GM23248 (cell line): ENCODE data around the gene KIAA1210. TPM values are rescaled to one million over a fixed set of nuclear protein-coding genes. Genes with fewer than 3 reads are reported as not detected.

Experiments used
- DNase-seq: peaks from one replicate; pipeline ENCODE4 v3.0.0-alpha.2; 2015
- H2AFZ ChIP-seq: fragments of 200-600 bp; sonication (generic); 2 replicates; pipeline ENCODE4 v1.6.1; 2016; ENCODE audit warnings: antibody characterized with exemption
- H3F3A ChIP-seq: fragments of 200-600 bp; sonication (generic); 2 replicates; pipeline ENCODE4 v1.6.1; 2016; ENCODE audit warnings: mild to moderate bottlenecking, antibody characterized with exemption, mixed run types; ENCODE audit not compliant: insufficient read depth
- H3K27ac ChIP-seq: fragments of 200-600 bp; sonication (generic); 2 replicates; pipeline ENCODE4 v1.5.1; 2016; ENCODE audit warnings: mild to moderate bottlenecking
- H3K27me3 ChIP-seq: fragments of 200-600 bp; sonication (generic); replicated peaks from 2 replicates; pipeline ENCODE4 v1.6.1; 2016; ENCODE audit warnings: mild to moderate bottlenecking; ENCODE audit not compliant: insufficient read depth
- H3K36me3 ChIP-seq: fragments of 200-600 bp; sonication (generic); 2 replicates; pipeline ENCODE4 v1.6.1; 2016; ENCODE audit warnings: low read depth, mild to moderate bottlenecking
- H3K4me1 ChIP-seq: fragments of 200-600 bp; sonication (generic); 2 replicates; pipeline ENCODE4 v1.6.1; 2016; ENCODE audit warnings: mild to moderate bottlenecking; ENCODE audit not compliant: insufficient read depth
- H3K4me2 ChIP-seq: fragments of 200-600 bp; sonication (generic); one replicate; pipeline ENCODE4 v1.6.1; 2016; ENCODE audit warnings: mild to moderate bottlenecking; ENCODE audit not compliant: unreplicated experiment
- H3K4me3 ChIP-seq: fragments of 200-600 bp; sonication (generic); 2 replicates; pipeline ENCODE4 v1.5.1; 2016; ENCODE audit warnings: mild to moderate bottlenecking
- H3K79me2 ChIP-seq: fragments of 200-600 bp; sonication (generic); 2 replicates; pipeline ENCODE4 v1.6.1; 2016; ENCODE audit warnings: mild to moderate bottlenecking; ENCODE audit not compliant: insufficient read depth
- H3K9ac ChIP-seq: fragments of 200-600 bp; sonication (generic); 2 replicates; pipeline ENCODE4 v1.6.1; 2016; ENCODE audit warnings: mild to moderate bottlenecking
- H3K9me2 ChIP-seq: fragments of 200-600 bp; sonication (generic); 2 replicates; pipeline ENCODE4 v1.6.1; 2016; ENCODE audit warnings: mixed run types, mild to moderate bottlenecking, moderate library complexity; ENCODE audit not compliant: insufficient read depth
- H3K9me3 ChIP-seq: fragments of 200-600 bp; sonication (generic); one replicate; pipeline ENCODE4 v1.6.1; 2017; ENCODE audit warnings: low read depth
- H4K20me1 ChIP-seq: fragments of 200-600 bp; sonication (generic); 2 replicates; pipeline ENCODE4 v1.6.0; 2016; ENCODE audit not compliant: insufficient read depth
- EZH2 ChIP-seq: fragments of 200-600 bp; sonication (generic); IDR thresholded peaks from 2 replicates; pipeline ENCODE4 v1.6.1; 2018; ENCODE audit warnings: antibody characterized with exemption, mild to moderate bottlenecking; ENCODE audit not compliant: insufficient read depth, poor library complexity, severe bottlenecking
- EZH2phosphoT487 ChIP-seq: fragments of 200-600 bp; sonication (generic); IDR thresholded peaks from 2 replicates; pipeline ENCODE4 v1.6.1; 2018; ENCODE audit warnings: antibody characterized with exemption, moderate library complexity, mild to moderate bottlenecking, low read depth; ENCODE audit not compliant: insufficient read depth
- WGBS, 2 experiments: methylation state at CpG; one replicate each; pipeline ENCODE4 v1.1.6; 2015 to 2017; ENCODE audit warnings: low lambda C conversion rate in 2 of 2, low coverage in 1 of 2; ENCODE audit errors: missing lambda C conversion rate in 2 of 2; 5-methylcytosine and 5-hydroxymethylcytosine counted together
- in situ Hi-C: fragments of 300-500 bp; cut with MboI; formaldehyde crosslinking; loops from 2 replicates; pipeline ENCODE4 v1.15.0; 2020
- polyA plus RNA-seq: library from polyadenylated mRNA; unstranded; fragments of >200 nt; fragmentation: Nextera tagmentation; extraction: Ambion mirVana; gene quantifications from 2 replicates; pipeline ENCODE4 v1.2.1, GENCODE V29; 2016
- total RNA-seq: library from RNA; depleted of rRNA; stranded (reverse); fragments of >200 nt; shearing (Covaris generic); gene quantifications from 2 replicates; pipeline ENCODE4 v1.2.3, GENCODE V29; 2014

KIAA1210 gene
- total and polyA plus RNA-seq, 2 experiments from 2014 or later = not detected

DNA sequence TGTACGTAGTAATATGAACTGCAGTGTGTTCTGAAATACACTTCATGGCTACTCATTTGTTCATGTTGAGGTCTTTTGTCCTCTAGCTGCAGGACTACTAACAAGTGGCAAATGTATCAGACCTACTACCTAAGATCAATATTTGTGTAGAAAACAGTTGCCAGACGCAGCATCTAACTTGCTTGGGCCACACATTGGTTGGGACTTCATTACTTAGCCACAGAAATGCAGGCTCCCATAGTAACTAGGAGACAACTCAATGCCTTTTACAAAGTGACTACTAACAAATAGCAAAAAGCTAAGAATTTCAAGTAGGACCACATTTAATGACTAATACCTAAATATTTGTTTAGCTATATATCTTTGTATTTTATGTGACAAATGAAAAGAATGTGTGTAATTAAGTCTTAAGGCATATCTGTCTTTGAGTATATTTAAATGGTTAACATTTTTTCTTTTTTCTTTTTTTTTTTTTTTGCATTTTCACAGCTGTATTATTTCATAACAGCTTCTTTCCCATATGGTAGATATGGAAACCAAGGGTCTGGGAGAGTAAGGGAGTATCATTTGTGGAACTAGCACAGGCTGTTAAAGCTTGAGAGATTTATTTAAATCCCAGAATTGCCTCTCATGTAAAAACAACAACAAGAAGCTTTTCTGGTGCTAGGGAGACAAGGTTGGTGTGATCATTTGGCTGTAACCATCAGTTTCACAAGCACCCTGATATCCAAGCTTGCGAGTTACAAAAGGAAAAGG lies 52.2 kb downstream of the KIAA1210 start:
- Histone ChIP-seq H3K4me2 (no peak overlapping the region), H3K9ac (no peak overlapping the region), H3K79me2 (no peaks in the 10 kb centered on the region), H4K20me1 (no peaks in the 10 kb centered on the region), H3K9me2 (no peaks in the 10 kb centered on the region), H3K27ac (no peak overlapping the region), H3F3A (no peaks in the 10 kb centered on the region), H3K4me1 (no peaks in the 10 kb centered on the region), H3K36me3 (no peaks in the 10 kb centered on the region), H3K9me3 (no peaks in the 10 kb centered on the region), H3K4me3 (no peak overlapping the region), H3K27me3 (0 out of 2 replicates have a peak, but pooled peaks cover 3% of the 10 kb centered on the region), H2AFZ (no peak overlapping the region)
- in situ Hi-C loops = no loop called here
- no peak for DNase-seq
- WGBS, 2 experiments = 64 to 65% methylated on average over 3 of the region's 3 CpGs
- TF ChIP-seq EZH2 (no peak), EZH2phosphoT487 (no peak)

DNA sequence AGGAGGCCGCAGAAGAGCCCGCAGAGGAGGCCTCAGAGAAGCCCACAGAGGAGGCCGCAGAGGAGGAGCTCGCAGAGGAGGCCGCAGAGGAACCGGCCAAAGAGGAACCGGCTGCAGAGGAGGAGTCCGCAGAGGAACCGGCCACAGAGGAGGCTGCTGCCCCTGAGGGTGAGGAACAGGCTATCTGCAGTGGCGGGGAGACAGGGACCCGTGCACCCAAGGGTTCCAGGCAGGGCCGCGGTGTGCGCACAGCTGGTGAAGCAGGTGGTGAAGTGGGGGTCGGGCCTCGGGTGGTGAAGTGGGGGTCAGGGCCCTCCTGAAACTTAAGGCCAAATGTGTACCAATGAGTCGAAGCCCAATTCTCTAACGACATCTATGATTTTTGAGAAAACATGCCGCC lies 53.7 kb downstream of the KIAA1210 start:
- WGBS, 2 experiments = 90 to 100% methylated on average over 4 to 19 of the region's 19 CpGs
- Histone ChIP-seq H3K27ac (no peak overlapping the region), H3K4me3 (no peak overlapping the region), H3K9me3 (no peaks in the 10 kb centered on the region), H3K27me3 (0 out of 2 replicates have a peak, but pooled peaks cover 3% of the 10 kb centered on the region), H4K20me1 (no peaks in the 10 kb centered on the region), H3K36me3 (no peaks in the 10 kb centered on the region), H3F3A (no peaks in the 10 kb centered on the region), H3K4me2 (no peak overlapping the region), H3K9me2 (no peaks in the 10 kb centered on the region), H3K79me2 (no peaks in the 10 kb centered on the region), H2AFZ (no peak overlapping the region), H3K9ac (no peak overlapping the region), H3K4me1 (no peaks in the 10 kb centered on the region)
- TF ChIP-seq EZH2 (no peak), EZH2phosphoT487 (no peak)
- in situ Hi-C loops = no loop called here
- DNase-seq = no peak

DNA sequence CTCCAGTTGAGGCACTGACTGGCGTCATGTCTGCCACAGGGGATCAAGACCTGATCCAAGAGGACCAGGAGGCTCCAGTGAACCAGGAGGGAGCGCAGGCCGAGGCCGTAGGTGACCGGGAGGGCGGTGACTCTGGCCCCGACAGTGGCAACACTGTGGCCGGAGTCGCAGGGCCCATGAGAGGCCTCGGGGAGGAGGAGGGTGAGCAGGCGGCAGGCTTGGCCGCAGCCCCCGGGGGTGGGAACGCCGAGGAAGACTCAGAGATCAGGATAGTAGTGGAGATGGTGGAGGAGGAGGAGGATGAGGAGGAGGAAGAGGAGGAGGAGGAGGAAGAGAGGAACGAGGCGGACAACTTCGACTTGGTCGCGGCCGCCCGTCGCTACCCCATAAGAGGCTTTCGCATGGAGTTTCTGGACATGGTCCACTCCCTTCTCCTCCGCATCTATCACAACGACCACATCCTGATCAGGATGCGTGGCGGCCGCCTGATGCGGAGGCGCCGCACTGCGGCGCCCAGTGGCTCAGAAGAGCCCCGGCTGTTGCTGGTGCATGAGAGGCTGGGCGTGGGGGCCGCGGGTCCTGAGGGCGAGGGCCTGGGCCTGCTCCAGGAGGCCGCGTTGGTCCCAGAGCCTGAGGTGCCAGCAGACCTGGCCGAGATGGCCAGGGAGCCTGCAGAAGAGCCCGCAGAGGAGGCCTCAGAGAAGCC lies 54.3 kb downstream of the KIAA1210 start:
- Histone ChIP-seq H3K79me2 (no peaks in the 10 kb centered on the region), H3K9me3 (no peaks in the 10 kb centered on the region), H2AFZ (no peak overlapping the region), H3F3A (no peaks in the 10 kb centered on the region), H3K9ac (no peak overlapping the region), H3K4me2 (no peak overlapping the region), H4K20me1 (no peaks in the 10 kb centered on the region), H3K27me3 (0 out of 2 replicates have a peak, but pooled peaks cover 3% of the 10 kb centered on the region), H3K4me1 (no peaks in the 10 kb centered on the region), H3K36me3 (no peaks in the 10 kb centered on the region), H3K27ac (no peak overlapping the region), H3K4me3 (no peak overlapping the region), H3K9me2 (no peaks in the 10 kb centered on the region)
- TF ChIP-seq EZH2phosphoT487 (no peak), EZH2 (no peak)
- WGBS, 2 experiments = 92 to 93% methylated on average over 16 to 43 of the region's 43 CpGs
- in situ Hi-C loops = no loop called here
- DNase-seq = no peak

DNA sequence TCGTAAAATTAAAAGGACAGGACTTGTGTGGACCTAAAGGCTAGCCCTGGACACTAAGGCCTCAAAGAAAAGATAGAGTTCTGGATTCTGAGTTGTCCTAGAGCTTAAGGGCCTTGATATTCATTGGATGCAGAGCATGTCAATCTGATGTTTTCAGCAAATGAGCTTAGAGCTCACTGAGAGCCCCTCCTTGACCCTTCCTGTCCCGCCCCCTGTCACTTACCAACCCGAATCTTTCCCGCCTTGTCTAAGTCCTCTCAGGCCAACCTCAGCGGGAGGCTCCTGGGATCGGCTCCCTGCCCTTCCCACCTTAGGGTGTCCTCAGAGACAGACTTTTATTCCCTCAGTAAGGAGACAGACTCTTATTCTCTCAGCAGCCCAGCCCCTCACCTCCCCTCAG lies 54.9 kb downstream of the KIAA1210 start, which contains the start of gene CT47C1:
CT47C1 (plus strand) TSS at position 250 of the 400 bp plus-strand sequence. CDS start 233 bp downstream, outside the sequence.
- no peaks in the 10 kb centered on the region for H4K20me1 ChIP-seq
- no peaks in the 10 kb centered on the region for H3K79me2 ChIP-seq
- in situ Hi-C loops = no loop called here
- no peaks in the 10 kb centered on the region for H3K9me2 ChIP-seq
- WGBS, 2 experiments = 78 to 81% methylated on average over 1 to 6 of the region's 6 CpGs
- H3K9me3 ChIP-seq = no peaks in the 10 kb centered on the region
- H3K36me3 ChIP-seq = no peaks in the 10 kb centered on the region
- H3K4me2 ChIP-seq = no peak within 1 kb of the TSS
- no peaks in the 10 kb centered on the region for H3F3A ChIP-seq
- TF ChIP-seq EZH2phosphoT487 (no peak), EZH2 (no peak)
- H3K9ac ChIP-seq = no peak within 1 kb of the TSS
- H3K4me3 ChIP-seq = no peak within 1 kb of the TSS
- no peak for DNase-seq
- H3K27me3 ChIP-seq = 0 out of 2 replicates have a peak, but pooled peaks cover 3% of the 10 kb centered on the region
- H3K27ac ChIP-seq = no peak within 1 kb of the TSS
- no peak within 1 kb of the TSS for H2AFZ ChIP-seq
- H3K4me1 ChIP-seq = no peaks in the 10 kb centered on the region
